Keratinocyte (primary cell): ENCODE data around the gene TADA3. TPM values are rescaled to one million over a fixed set of nuclear protein-coding genes. Genes with fewer than 3 reads are reported as not detected.

Source experiments
- DNase-seq: peaks from one replicate; pipeline ENCODE4 v3.0.0-alpha.2; 2011; ENCODE audit warnings: low read depth, missing footprints, low spot score
- FAIRE-seq: peaks from 2 replicates; lab custom pipeline; 2011; peaks lifted over from hg19 to GRCh38; lab: Jason Lieb, UNC
- H2AFZ ChIP-seq: 2 replicates; pipeline ENCODE4 v1.6.0; 2012; ENCODE audit warnings: low read length, control low read depth, inconsistent platforms; ENCODE audit not compliant: control insufficient read depth
- H3K27ac ChIP-seq: 2 replicates; pipeline ENCODE4 v1.5.1; 2011; ENCODE audit warnings: low read length; ENCODE audit not compliant: control insufficient read depth, insufficient read depth
- H3K27me3 ChIP-seq: 3 replicates; pipeline ENCODE4 v1.6.0; 2011; ENCODE audit warnings: low read length; ENCODE audit not compliant: control insufficient read depth, insufficient read depth; ENCODE audit errors: extremely low read depth
- H3K36me3 ChIP-seq, 2 experiments: 2 replicates in 1 of 2; 3 replicates in 1 of 2; pipeline ENCODE4 v1.5.1; 2011; ENCODE audit warnings: low read length in 2 of 2, mild to moderate bottlenecking in 1 of 2; ENCODE audit not compliant: control insufficient read depth in 2 of 2, insufficient read depth in 2 of 2; ENCODE audit errors: extremely low read depth in 1 of 2
- H3K4me1 ChIP-seq: 3 replicates; pipeline ENCODE4 v1.5.1; 2011; ENCODE audit warnings: low read length; ENCODE audit not compliant: control insufficient read depth, insufficient read depth; ENCODE audit errors: extremely low read depth
- H3K4me2 ChIP-seq: 3 replicates; pipeline ENCODE4 v1.6.0; 2011; ENCODE audit warnings: low read depth, low read length; ENCODE audit not compliant: control insufficient read depth, insufficient read depth; ENCODE audit errors: extremely low read depth
- H3K4me3 ChIP-seq, 3 experiments: fragments of 200-600 bp in 1 of 3; sonication (generic) in 1 of 3; 2 replicates in 2 of 3; 3 replicates in 1 of 3; pipeline ENCODE4 v1.5.1; 2011 to 2016; ENCODE audit warnings: low read length in 3 of 3, mild to moderate bottlenecking in 3 of 3, control low read depth in 2 of 3, inconsistent platforms in 1 of 3, low read depth in 1 of 3, mixed read lengths in 1 of 3, mixed run types in 1 of 3, moderate library complexity in 1 of 3; ENCODE audit not compliant: control insufficient read depth in 2 of 3, insufficient read depth in 2 of 3; ENCODE audit errors: extremely low read depth in 1 of 3
- H3K79me2 ChIP-seq: 2 replicates; pipeline ENCODE4 v1.6.0; 2012; ENCODE audit warnings: low read length; ENCODE audit not compliant: control insufficient read depth, insufficient read depth
- H3K9ac ChIP-seq: 3 replicates; pipeline ENCODE4 v1.6.0; 2011; ENCODE audit warnings: low read length; ENCODE audit not compliant: control insufficient read depth, insufficient read depth; ENCODE audit errors: extremely low read depth
- H3K9me1 ChIP-seq: 3 replicates; pipeline ENCODE4 v1.6.0; 2011; ENCODE audit warnings: low read length; ENCODE audit not compliant: control insufficient read depth, insufficient read depth; ENCODE audit errors: extremely low read depth
- H3K9me3 ChIP-seq: 2 replicates; pipeline ENCODE4 v1.5.1; 2012; ENCODE audit warnings: low read depth, low read length; ENCODE audit not compliant: control insufficient read depth
- H4K20me1 ChIP-seq: 3 replicates; pipeline ENCODE4 v1.6.0; 2011; ENCODE audit warnings: low read length; ENCODE audit not compliant: control insufficient read depth, insufficient read depth; ENCODE audit errors: extremely low read depth
- EZH2 ChIP-seq: IDR thresholded peaks from one replicate; pipeline ENCODE4 v1.6.1; 2012; ENCODE audit warnings: inconsistent platforms, mild to moderate bottlenecking, low read length, moderate library complexity
- dilution Hi-C: fragments of 300-500 bp; cut with MboI; formaldehyde crosslinking; loops from one replicate; pipeline ENCODE4 v1.7.0; 2020; ENCODE audit warnings: low sequenced_read_pairs; ENCODE audit not compliant: extremely low pct_ligation_motif_present
- polyA plus RNA-seq, 5 experiments: library from polyadenylated mRNA; depleted of rRNA in 3 of 5; stranded (reverse) in 3 of 5; stranded (forward) in 1 of 5; unstranded in 1 of 5; fragments of >200 nt; gene quantifications; 1 replicate in 1 of 5; 2 replicates in 3 of 5; 3 replicates in 1 of 5; pipeline versions ENCODE4 v1.2.1 to v1.2.3, GENCODE V29; 2011 to 2012; ENCODE audit warnings: missing spikeins in 2 of 5, low read depth in 1 of 5, low replicate concordance in 1 of 5
- TF ChIP-seq, protein P1 (sequence below), 3 experiments: IDR thresholded peaks in 1 of 3; conservative IDR thresholded peaks in 1 of 3; optimal IDR thresholded peaks in 1 of 3; 2 replicates in 2 of 3; 3 replicates in 1 of 3; pipeline versions ENCODE3 to v1.5.1; 2011; ENCODE audit warnings: low read length in 3 of 3, mild to moderate bottlenecking in 3 of 3, moderate library complexity in 2 of 3, control low read depth in 1 of 3, inconsistent platforms in 1 of 3; ENCODE audit not compliant: insufficient read depth in 2 of 3; ENCODE audit errors: extremely low read depth in 1 of 3

The TADA3 gene
- polyA plus RNA-seq, 1 donor (not counting 4 experiments of a cell fraction or from before 2014, with no cell fraction given), result 29.6 TPM

DNA sequence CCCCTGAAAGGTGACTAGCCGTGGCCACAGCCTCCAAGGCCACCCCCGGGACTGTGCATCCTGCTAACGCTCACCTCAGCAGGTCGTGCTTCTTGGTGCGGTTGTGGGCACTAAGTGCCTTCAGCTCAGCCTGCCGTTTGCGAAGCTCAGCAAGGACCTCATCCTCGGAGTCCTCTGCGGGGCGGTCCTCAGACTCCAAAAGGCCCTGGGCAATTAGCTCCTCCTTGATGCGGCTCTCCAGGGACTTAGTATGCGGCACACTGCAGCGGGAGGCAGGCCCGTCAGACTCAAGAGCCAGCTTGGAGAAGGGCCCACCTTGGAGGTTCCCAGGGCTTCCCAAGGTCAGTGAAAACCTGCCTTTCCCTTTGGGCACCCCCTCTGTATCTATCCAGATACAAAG lies 8.3 kb downstream of the TADA3 start:
- Histone ChIP-seq H2AFZ (no peak overlapping the region), H3K4me1 (no peaks in the 10 kb centered on the region), H3K9me1 (no peaks in the 10 kb centered on the region), H3K4me2 (no peak overlapping the region), H3K79me2 (no peaks in the 10 kb centered on the region), H4K20me1 (no peaks in the 10 kb centered on the region), H3K9me3 (no peaks in the 10 kb centered on the region), H3K27ac (no peak overlapping the region), H3K36me3 (peaks cover 26 to 29% of the 10 kb centered on the region in 2 experiments), H3K9ac (no peak overlapping the region), H3K4me3 (no peak overlapping the region), H3K27me3 (no peaks in the 10 kb centered on the region)
- no peak for FAIRE-seq
- TF ChIP-seq EZH2, result no peak
- TF ChIP-seq, protein P1, sequence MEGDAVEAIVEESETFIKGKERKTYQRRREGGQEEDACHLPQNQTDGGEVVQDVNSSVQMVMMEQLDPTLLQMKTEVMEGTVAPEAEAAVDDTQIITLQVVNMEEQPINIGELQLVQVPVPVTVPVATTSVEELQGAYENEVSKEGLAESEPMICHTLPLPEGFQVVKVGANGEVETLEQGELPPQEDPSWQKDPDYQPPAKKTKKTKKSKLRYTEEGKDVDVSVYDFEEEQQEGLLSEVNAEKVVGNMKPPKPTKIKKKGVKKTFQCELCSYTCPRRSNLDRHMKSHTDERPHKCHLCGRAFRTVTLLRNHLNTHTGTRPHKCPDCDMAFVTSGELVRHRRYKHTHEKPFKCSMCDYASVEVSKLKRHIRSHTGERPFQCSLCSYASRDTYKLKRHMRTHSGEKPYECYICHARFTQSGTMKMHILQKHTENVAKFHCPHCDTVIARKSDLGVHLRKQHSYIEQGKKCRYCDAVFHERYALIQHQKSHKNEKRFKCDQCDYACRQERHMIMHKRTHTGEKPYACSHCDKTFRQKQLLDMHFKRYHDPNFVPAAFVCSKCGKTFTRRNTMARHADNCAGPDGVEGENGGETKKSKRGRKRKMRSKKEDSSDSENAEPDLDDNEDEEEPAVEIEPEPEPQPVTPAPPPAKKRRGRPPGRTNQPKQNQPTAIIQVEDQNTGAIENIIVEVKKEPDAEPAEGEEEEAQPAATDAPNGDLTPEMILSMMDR (optimal IDR thresholded peaks at IDR 0.05 in 1 of 3, IDR thresholded peaks at IDR 0.05 in 1 of 3, conservative IDR thresholded peaks at IDR 0.05 in 1 of 3; ENCODE audit: extremely low read depth in 1 of 3, insufficient read depth in 2 of 3, low read length in 3 of 3), result no peak
- DNase-seq, result no peak
- dilution Hi-C loops, result no loop called here

DNA sequence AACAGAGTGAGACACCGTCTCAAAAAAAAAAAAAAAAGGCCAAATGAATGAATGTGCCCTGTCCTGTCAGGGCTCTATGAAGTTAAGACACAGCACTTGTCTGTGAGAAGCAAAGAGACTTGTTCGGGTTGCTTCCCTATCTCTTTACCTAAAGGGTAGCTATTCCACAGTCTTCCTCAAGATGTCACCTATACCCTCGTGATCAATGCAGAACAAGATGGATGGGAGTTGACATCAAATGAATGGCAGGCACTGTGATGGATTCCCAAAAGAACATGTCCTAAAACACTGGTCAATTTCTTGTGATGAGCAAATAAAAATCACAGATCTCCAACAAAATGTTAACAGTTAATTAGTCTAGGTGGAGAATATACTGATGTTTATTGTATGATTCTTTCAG lies 9.5 kb downstream of the TADA3 start:
- H4K20me1 ChIP-seq, result no peaks in the 10 kb centered on the region
- H3K27ac ChIP-seq, result no peak overlapping the region
- no peak for TF ChIP-seq EZH2
- TF ChIP-seq, protein P1 (optimal IDR thresholded peaks at IDR 0.05 in 1 of 3, IDR thresholded peaks at IDR 0.05 in 1 of 3, conservative IDR thresholded peaks at IDR 0.05 in 1 of 3; ENCODE audit: extremely low read depth in 1 of 3, insufficient read depth in 2 of 3, low read length in 3 of 3), result peak in 1 of 3 experiments; percentile 22
- H3K36me3 ChIP-seq, result peaks cover 27 to 28% of the 10 kb centered on the region in 2 experiments
- H3K9me3 ChIP-seq, result no peaks in the 10 kb centered on the region
- H3K27me3 ChIP-seq, result no peaks in the 10 kb centered on the region
- no peaks in the 10 kb centered on the region for H3K79me2 ChIP-seq
- H3K4me2 ChIP-seq, result no peak overlapping the region
- no peak for DNase-seq
- dilution Hi-C loops, result no loop called here
- no peak overlapping the region for H3K4me3 ChIP-seq
- no peak overlapping the region for H3K9ac ChIP-seq
- no peaks in the 10 kb centered on the region for H3K9me1 ChIP-seq
- peaks cover 2% of the 10 kb centered on the region for H3K4me1 ChIP-seq
- no peak for FAIRE-seq
- no peak overlapping the region for H2AFZ ChIP-seq
